Measurements from ENCODE around the gene ABHD17A.

DNA sequence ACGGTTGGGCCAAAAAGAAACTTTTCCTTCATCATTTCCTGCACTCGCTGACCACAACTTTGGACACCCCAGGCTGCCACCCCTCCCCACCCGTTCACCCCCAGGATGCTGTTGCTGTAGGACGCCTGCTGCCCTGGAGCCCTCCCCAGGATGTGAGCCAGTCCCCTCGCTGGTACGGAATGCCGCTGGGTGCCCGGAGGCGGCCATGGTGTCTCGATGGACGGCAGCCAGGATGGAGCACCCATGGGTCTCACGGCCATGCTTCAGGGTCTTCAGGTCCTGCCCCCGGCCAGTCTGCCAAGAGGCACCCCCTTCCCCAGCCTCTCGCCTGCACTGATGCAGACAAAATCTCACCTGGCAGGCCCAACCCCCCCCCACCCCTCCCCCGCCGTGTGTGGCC, 40.2 kb upstream of the ABHD17A start:
- TF ChIP-seq EZH2 (optimal IDR thresholded peaks at IDR 0.05; ENCODE audit: low read depth, low read length) (no peak), EZH2phosphoT487 (IDR thresholded peaks at IDR 0.05; ENCODE audit: low read length) (no peak)
- TF ChIP-seq, protein P1, sequence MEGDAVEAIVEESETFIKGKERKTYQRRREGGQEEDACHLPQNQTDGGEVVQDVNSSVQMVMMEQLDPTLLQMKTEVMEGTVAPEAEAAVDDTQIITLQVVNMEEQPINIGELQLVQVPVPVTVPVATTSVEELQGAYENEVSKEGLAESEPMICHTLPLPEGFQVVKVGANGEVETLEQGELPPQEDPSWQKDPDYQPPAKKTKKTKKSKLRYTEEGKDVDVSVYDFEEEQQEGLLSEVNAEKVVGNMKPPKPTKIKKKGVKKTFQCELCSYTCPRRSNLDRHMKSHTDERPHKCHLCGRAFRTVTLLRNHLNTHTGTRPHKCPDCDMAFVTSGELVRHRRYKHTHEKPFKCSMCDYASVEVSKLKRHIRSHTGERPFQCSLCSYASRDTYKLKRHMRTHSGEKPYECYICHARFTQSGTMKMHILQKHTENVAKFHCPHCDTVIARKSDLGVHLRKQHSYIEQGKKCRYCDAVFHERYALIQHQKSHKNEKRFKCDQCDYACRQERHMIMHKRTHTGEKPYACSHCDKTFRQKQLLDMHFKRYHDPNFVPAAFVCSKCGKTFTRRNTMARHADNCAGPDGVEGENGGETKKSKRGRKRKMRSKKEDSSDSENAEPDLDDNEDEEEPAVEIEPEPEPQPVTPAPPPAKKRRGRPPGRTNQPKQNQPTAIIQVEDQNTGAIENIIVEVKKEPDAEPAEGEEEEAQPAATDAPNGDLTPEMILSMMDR (IDR thresholded peaks at IDR 0.05; ENCODE audit: low read length): no peak
